ENCODE results near the gene PLXNA4.

The PLXNA4 gene

GRCh38 chr7:132292803-132293202 lies 283.5 kb downstream of the PLXNA4 start:
- no peak for DNase-seq

- no peak for DNase-seq
Observed at GRCh38 chr7:132291481-132291880, 284.8 kb downstream of the PLXNA4 start.

GRCh38 chr7:132290021-132290420 lies 286.2 kb downstream of the PLXNA4 start:
- no peak for DNase-seq

- DNase-seq: no peak
Observed at GRCh38 chr7:132286836-132287235, 289.4 kb downstream of the PLXNA4 start.

- DNase-seq: no peak
Observed at GRCh38 chr7:132280335-132280734, 295.9 kb downstream of the PLXNA4 start.

- DNase-seq: no peak
Observed at GRCh38 chr7:132279718-132280117, 296.6 kb downstream of the PLXNA4 start.

GRCh38 chr7:132276976-132277725 lies 299.1 kb downstream of the PLXNA4 start:
- no peak for DNase-seq

GRCh38 chr7:132276234-132276630 lies 300.0 kb downstream of the PLXNA4 start:
- no peak for DNase-seq

- no peak for DNase-seq
Observed at GRCh38 chr7:132275416-132276233, 300.6 kb downstream of the PLXNA4 start.

GRCh38 chr7:132272763-132273371 lies 303.4 kb downstream of the PLXNA4 start:
- no peak for DNase-seq

- no peak for DNase-seq
Observed at GRCh38 chr7:132270517-132270916, 305.8 kb downstream of the PLXNA4 start.

- no peak for DNase-seq
Observed at GRCh38 chr7:132269718-132270117, 306.6 kb downstream of the PLXNA4 start.

- no peak for DNase-seq
Observed at GRCh38 chr7:132263151-132263550, 313.1 kb downstream of the PLXNA4 start.

GRCh38 chr7:132262160-132262470 lies 314.2 kb downstream of the PLXNA4 start:
- no peak for DNase-seq

GRCh38 chr7:132261327-132262159 lies 314.7 kb downstream of the PLXNA4 start:
- DNase-seq: no peak

- no peak for DNase-seq
Observed at GRCh38 chr7:132258231-132258630, 318.0 kb downstream of the PLXNA4 start.

GRCh38 chr7:132257253-132257652 lies 319.0 kb downstream of the PLXNA4 start:
- no peak for DNase-seq

GRCh38 chr7:132256721-132257212 lies 319.5 kb downstream of the PLXNA4 start:
- no peak for DNase-seq

GRCh38 chr7:132255898-132256297 lies 320.4 kb downstream of the PLXNA4 start:
- no peak for DNase-seq

GRCh38 chr7:132255115-132255797 lies 321.0 kb downstream of the PLXNA4 start:
- no peak for DNase-seq

- no peak for DNase-seq
Observed at GRCh38 chr7:132254455-132254854, 321.8 kb downstream of the PLXNA4 start.

GRCh38 chr7:132252793-132253100 lies 323.5 kb downstream of the PLXNA4 start:
- no peak for DNase-seq

- DNase-seq: no peak
Observed at GRCh38 chr7:132251327-132251659, 325.0 kb downstream of the PLXNA4 start.

Measured in NCI-H1436 (cell line).